ENCODE measurements around the gene ITGAL. TPM values are rescaled to one million over a fixed set of nuclear protein-coding genes. Genes with fewer than 3 reads are reported as not detected.

The ITGAL gene
- total and polyA plus RNA-seq, 11 donors = 0.25 to 29.5 (median 1.6) TPM

DNA sequence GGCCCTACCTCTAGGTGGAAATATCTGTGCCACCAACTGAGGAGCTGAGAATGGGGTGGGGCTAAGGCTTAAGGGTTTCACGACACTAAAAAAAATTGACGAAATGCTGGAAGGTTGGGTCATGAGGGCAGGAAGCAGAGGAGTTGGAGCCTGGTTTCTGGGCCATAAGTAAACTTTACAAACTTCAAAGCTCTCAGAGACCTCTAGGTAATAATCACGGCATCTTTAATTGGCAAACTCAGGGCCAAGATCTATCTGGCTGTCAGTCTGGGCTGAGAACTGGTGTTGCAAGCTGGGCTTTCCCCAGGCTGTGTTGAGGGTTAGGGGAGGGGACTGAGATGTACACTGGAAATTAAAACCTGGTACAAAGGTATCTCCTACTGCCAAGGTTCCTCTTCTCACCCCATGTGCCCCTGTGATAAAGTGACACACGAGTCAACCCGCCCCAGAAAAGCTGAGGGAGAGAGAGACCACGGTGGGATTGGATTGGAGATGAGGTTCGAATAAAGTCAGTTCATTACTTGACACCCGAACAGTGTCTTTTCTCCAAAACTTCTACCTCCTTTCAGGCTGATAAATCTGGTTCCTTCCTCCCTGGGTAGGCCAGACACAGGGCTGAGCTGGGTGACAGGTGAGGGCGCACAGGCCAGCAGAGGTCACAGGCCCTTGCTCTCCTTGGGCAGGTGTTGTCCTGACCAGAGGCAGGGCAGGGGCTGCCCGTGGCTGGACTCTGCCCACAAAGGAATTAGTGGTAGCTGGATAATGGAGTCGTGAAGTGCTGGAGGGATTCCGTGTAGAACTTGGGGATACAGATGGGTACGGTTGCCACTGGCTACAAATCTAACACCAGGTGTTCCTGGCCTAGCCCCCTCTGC lies 57.9 kb downstream of the ITGAL start:
- 86 to 88% (median 87%) methylated on average over 13 of the region's 13 CpGs for WGBS, 4 donors
- Histone ChIP-seq H3K27me3 (no peaks in the 10 kb centered on the region), H3K4me1 (peaks cover 0 to 45% (median 29%) of the 10 kb centered on the region in 12 donors), H3K4me3 (no peak overlapping the region), H3K36me3 (peaks cover 0 to 28% (median 23%) of the 10 kb centered on the region in 9 donors), H3K9me3 (no peaks in the 10 kb centered on the region), H3K27ac (no peak overlapping the region)
- TF ChIP-seq, protein P1, sequence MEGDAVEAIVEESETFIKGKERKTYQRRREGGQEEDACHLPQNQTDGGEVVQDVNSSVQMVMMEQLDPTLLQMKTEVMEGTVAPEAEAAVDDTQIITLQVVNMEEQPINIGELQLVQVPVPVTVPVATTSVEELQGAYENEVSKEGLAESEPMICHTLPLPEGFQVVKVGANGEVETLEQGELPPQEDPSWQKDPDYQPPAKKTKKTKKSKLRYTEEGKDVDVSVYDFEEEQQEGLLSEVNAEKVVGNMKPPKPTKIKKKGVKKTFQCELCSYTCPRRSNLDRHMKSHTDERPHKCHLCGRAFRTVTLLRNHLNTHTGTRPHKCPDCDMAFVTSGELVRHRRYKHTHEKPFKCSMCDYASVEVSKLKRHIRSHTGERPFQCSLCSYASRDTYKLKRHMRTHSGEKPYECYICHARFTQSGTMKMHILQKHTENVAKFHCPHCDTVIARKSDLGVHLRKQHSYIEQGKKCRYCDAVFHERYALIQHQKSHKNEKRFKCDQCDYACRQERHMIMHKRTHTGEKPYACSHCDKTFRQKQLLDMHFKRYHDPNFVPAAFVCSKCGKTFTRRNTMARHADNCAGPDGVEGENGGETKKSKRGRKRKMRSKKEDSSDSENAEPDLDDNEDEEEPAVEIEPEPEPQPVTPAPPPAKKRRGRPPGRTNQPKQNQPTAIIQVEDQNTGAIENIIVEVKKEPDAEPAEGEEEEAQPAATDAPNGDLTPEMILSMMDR (IDR thresholded peaks at IDR 0.05) = no peak
- no peak for TF ChIP-seq POLR2A (IDR thresholded peaks at IDR 0.05)
- intact Hi-C loops (cut with DNase I) = loop anchor here in 4 of 10 donors (5.0 to 10.0 kb wide), 3 partner anchors 42 to 104 kb away; partner anchors contain the start of gene ZNF688 (in 3 of the 4)
- no peak for DNase-seq
- ATAC-seq = no peak

DNA sequence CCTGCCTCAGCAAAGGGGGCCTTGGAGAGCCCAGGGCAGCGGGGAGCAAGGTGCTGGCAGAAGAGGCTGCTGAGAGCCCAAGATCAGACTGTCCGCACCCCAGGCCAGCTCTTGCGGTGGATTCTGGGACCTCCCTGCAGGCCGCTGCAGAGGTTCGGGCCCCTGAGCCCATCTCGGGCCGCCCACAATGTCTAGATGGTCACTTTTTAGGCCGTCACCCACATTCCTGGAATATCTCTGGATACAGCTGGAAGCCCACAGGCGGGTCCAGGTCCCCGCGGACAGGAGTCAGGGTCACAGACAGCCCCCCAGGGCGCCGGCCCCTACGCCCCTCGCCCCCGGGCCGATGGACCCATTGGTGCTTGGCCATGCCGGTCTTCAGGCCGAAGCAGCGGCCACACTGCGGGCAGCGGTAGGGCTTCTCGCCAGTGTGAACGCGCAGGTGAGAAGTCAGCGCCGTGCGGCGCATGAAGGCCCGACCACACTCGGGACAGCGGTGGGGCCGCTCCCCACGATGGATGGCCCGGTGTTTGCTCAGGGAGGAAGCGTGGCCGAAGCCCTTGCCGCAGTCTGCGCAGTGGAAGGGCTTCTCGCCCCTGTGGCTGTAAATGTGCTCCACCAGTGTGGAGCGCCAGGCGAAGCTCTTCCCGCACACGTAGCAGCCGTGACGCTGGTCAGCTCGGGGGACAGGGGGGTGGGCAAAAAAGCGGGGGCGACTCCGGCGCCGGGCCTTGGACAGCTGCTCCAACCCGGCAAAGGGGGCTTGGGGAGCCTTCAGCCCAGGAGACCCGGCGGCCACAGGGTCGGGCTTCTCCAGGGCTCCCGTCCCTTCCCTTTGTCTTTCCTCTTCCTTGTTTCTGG lies 60.0 kb downstream of the ITGAL start:
- intact Hi-C loops (cut with DNase I) = loop anchor here in 4 of 10 donors (5.0 to 10.0 kb wide), 3 partner anchors 40 to 102 kb away; partner anchors contain the start of gene ZNF688 (in 3 of the 4)
- ATAC-seq = no peak

DNA sequence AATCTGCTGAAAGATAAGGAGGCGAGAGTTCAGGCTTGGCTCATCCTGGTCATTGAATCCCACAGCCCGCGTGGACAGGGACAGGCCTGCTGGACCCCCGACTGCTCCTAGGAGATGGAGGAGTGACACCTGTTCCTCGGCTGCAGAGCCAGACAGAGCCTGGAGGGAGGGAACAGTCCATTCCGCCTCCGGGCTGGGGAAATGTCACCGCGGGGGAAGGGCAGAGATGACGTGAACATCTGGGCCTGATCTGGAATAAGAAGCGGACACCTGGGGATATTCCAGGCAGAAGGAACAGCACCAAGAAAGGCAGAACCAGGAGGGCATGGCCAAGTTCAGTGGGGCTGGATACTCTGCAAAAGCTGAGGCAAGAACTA lies 60.6 kb downstream of the ITGAL start:
- DNase-seq (peak in 1 of 5 donors; percentile 64), ATAC-seq (no peak)
- Histone ChIP-seq H3K4me1 (peaks cover 0 to 37% (median 24%) of the 10 kb centered on the region in 12 donors), H3K4me3 (peak overlapping the region in 3 of 12 donors; percentile 79 to 94 (median 81)), H3K36me3 (peaks cover 0 to 28% (median 23%) of the 10 kb centered on the region in 9 donors), H3K27ac (peak overlapping the region in 2 of 12 donors; percentile 94), H3K27me3 (no peaks in the 10 kb centered on the region), H3K9me3 (no peaks in the 10 kb centered on the region)
- intact Hi-C loops (cut with DNase I) = loop anchor here in 4 of 10 donors (5.0 to 10.0 kb wide), 3 partner anchors 39 to 102 kb away; partner anchors contain the start of gene ZNF688 (in 3 of the 4)
- 61 to 75% (median 64%) methylated on average over 10 to 11 of the region's 11 CpGs for WGBS, 4 donors
- TF ChIP-seq, protein P1 (IDR thresholded peaks at IDR 0.05) = no peak

More for the DNA sequence above, 60.0 kb downstream of the ITGAL start:
- Histone ChIP-seq H3K4me1 (peaks cover 0 to 43% (median 30%) of the 10 kb centered on the region in 12 donors), H3K9me3 (no peaks in the 10 kb centered on the region), H3K27me3 (no peaks in the 10 kb centered on the region), H3K4me3 (no peak overlapping the region), H3K36me3 (peaks cover 0 to 28% (median 23%) of the 10 kb centered on the region in 9 donors), H3K27ac (no peak overlapping the region)
- TF ChIP-seq, protein P1 (IDR thresholded peaks at IDR 0.05) = no peak
- no peak for TF ChIP-seq POLR2A (IDR thresholded peaks at IDR 0.05)
- WGBS, 4 donors = 93 to 95% (median 94%) methylated on average over 42 to 57 of the region's 57 CpGs
- no peak for DNase-seq

All from heart left ventricle (tissue), 16 donors.